Measurements from ENCODE around the gene FGF8.

FGF8 gene

DNA sequence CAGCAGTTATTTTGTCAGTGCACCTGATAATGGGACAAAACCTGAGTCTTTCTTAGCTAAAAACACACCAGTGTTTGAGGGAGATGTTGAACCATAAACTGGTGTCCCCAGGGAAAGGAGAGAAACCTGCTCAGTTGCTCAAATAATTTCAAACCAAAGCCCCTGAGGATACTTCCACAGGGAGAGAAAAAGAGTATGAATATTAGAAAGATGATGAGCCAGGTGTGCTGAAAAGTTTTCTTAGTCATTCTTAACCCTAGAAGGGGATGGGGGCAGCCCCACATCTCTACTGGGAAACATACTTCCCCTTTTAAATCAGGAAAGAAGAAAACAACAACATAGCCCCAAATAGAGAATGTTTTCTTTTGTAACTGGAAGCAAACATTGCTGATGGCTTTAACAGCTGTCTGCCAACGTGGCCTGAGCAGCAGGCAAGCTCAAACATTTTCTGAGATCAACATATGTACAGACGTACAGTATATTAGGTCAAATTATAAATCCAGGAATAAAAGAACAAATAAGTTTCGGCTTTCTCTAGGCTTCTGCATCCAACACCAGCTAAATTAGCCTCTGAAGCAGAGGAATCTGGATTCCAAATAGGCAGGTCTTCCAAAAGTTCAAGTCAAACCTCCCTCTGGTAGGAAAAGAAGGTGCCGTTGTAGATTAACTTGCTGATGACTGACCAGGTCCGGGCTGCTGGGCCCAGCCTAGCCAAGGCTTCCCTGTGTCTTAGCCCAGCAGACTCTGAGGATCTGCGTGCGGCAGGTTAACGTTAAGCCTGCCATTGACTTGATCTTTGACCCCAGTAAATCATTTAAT lies 50.4 kb downstream of the FGF8 start:
- DNase-seq (ENCODE audit: low spot score) = no peak

DNA sequence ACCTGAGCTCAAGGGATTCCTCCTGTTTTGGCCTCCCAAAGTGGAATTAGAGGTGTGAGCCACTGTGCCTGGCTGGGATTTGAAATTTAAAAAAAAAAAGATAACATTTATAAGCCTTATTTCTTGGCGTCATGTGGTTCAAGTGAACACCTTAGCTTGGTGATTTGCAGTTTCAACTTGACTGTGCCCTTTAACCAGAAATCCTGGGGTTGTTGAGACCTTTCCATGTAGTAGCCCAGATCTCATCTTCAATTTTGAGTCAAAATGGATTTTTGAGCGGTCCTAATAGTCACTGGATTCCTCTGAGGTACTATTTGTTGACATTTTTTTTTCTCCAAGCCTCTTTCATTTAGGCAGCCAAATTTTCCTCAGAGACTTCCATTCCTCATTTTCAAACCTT lies 51.5 kb downstream of the FGF8 start:
- no peak for DNase-seq (ENCODE audit: low spot score)

DNA sequence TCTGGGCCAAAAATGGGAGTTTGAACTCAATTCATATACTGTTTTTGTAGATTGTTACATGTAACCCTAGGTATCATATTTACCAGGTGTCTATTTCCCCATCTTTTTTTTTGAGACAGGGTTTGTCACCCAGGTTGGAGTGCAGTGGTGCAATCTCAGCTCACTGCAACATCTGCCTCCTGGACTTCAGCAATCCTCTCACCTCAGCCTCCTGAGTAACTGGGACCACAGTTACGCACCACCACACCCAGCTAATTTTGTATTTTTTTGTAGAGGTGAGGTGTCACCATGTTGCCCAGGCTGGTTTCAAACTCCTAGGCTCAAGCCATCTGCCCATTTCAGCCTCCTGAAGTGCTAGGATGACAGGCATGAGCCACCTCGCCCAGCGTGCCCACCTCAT lies 52.7 kb downstream of the FGF8 start:
- DNase-seq (ENCODE audit: low spot score) = no peak

DNA sequence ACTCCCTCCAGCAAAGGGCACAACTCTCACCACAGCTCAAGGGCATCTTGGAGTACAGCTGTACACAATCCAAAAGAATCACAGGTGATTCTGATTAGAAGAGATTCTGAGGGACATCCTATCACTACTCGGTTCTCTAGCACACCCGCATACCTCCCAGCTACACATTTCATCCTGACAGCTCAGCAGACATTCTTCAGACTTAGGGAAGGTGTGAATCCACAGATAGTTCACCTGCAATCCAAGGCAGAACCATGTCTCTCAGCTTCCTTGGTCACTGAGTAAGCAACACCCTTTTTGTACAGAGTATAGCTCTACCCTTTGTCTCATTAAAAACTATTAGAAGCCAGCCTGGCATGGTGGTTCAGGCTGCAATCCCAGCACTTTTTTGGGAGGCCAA lies 54.1 kb downstream of the FGF8 start:
- DNase-seq (ENCODE audit: low spot score) = no peak

DNA sequence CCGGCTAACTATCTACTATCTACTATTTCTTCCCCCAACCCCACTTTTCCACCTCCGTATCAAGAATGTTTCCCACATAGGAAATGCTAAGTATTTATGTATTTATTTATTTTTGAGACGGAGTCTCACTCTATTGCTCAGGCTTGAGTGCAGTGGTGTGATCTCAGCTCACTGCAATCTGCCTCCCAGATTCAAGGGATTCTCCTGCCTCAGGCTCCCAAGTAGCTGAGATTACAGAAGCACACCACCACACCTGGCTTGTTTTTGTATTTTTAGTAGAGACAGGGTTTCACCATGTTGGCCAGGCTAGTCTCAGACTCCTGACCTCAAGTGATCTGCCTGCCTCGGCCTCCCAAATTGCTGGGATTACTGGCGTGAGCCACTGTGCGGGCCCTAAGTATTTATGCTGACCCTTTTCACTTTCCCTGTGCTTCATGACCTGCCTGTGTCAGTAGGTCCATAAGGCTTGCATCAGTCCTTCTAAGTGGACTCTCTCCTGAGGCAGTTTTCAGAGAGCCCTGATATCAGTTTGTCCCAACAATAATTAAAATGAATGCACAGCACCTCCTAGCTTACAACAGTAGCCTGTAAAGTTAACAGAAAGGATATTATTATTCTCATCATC lies 55.2 kb downstream of the FGF8 start:
- DNase-seq (ENCODE audit: low spot score) = no peak

All from AG20443 (cell line).